Activated T-cell treated with anti-CD3 and anti-CD28 coated beads, Interleukin-2, amount 50 U/mL, for 72 hours (primary cell): ENCODE data around the gene SMAD1. TPM values are rescaled to one million over a fixed set of nuclear protein-coding genes. Genes with fewer than 3 reads are reported as not detected.
"Not testable (repeated sequence)": the region's sequence is repeated elsewhere in the genome, so short reads cannot be mapped to it uniquely, and the experiment has no call there.

Experiments
- ATAC-seq, 2 donors: fragments of 150-1000 bp; cut with Tn5 transposase; replicated peaks in 1 of 2; 2 replicates each; pipeline ENCODE4 v1.10.0; 2021; ENCODE audit warnings: moderate library complexity in 2 of 2, mild to moderate bottlenecking in 1 of 2
- DNase-seq, 2 donors: peaks; one replicate each; pipeline ENCODE4 v3.0.0; 2021 to 2022; ENCODE audit warnings: mixed read lengths in 1 of 2
- H3K27ac Mint-ChIP-seq: one replicate; pipeline ENCODE4 v1.8.0; 2022; ENCODE audit warnings: mild to moderate bottlenecking, moderate library complexity, mixed read lengths
- H3K27me3 Mint-ChIP-seq: one replicate; pipeline ENCODE4 v1.8.0; 2022; ENCODE audit warnings: low read depth, mixed read lengths
- H3K36me3 Mint-ChIP-seq, 2 donors: one replicate each; pipeline ENCODE4 v1.8.0; 2022; ENCODE audit warnings: mixed read lengths in 2 of 2, mild to moderate bottlenecking in 1 of 2; ENCODE audit not compliant: insufficient read depth in 2 of 2
- H3K4me1 Mint-ChIP-seq: one replicate; pipeline ENCODE4 v1.8.0; 2022; ENCODE audit warnings: low read depth, mixed read lengths
- H3K4me3 Mint-ChIP-seq, 2 donors: one replicate each; pipeline ENCODE4 v1.8.0; 2022; ENCODE audit warnings: mild to moderate bottlenecking in 2 of 2, mixed read lengths in 2 of 2, moderate library complexity in 2 of 2
- H3K9me3 Mint-ChIP-seq, 2 donors: one replicate each; pipeline ENCODE4 v1.8.0; 2022; ENCODE audit warnings: mixed read lengths in 2 of 2
- total RNA-seq, 2 donors: library from RNA; stranded (reverse); gene quantifications; one replicate each; pipeline ENCODE4 v1.2.3, GENCODE V29; 2022

SMAD1 gene
- total RNA-seq, 2 donors from 2014 or later = 3.1 to 9.1 TPM

DNA sequence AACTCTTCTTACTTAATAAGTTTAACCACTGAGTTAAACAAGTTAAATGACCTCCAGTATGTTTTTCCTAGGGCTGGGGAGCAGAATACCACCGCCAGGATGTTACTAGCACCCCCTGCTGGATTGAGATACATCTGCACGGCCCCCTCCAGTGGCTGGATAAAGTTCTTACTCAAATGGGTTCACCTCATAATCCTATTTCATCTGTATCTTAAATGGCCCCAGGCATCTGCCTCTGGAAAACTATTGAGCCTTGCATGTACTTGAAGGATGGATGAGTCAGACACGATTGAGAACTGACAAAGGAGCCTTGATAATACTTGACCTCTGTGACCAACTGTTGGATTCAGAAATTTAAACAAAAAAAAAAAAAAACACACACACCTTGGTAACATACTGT is 76.1 kb downstream of the SMAD1 start:
- H3K4me1 Mint-ChIP-seq = peaks cover 2% of the 10 kb centered on the region
- H3K9me3 Mint-ChIP-seq = no peaks in the 10 kb centered on the region
- H3K36me3 Mint-ChIP-seq = no peaks in the 10 kb centered on the region
- ATAC-seq (peak; percentile 74 to 80), DNase-seq (peak; percentile 48 to 59)
- H3K27ac Mint-ChIP-seq = no peak overlapping the region
- peaks cover 6% of the 10 kb centered on the region for H3K27me3 Mint-ChIP-seq
- no peak overlapping the region for H3K4me3 Mint-ChIP-seq

DNA sequence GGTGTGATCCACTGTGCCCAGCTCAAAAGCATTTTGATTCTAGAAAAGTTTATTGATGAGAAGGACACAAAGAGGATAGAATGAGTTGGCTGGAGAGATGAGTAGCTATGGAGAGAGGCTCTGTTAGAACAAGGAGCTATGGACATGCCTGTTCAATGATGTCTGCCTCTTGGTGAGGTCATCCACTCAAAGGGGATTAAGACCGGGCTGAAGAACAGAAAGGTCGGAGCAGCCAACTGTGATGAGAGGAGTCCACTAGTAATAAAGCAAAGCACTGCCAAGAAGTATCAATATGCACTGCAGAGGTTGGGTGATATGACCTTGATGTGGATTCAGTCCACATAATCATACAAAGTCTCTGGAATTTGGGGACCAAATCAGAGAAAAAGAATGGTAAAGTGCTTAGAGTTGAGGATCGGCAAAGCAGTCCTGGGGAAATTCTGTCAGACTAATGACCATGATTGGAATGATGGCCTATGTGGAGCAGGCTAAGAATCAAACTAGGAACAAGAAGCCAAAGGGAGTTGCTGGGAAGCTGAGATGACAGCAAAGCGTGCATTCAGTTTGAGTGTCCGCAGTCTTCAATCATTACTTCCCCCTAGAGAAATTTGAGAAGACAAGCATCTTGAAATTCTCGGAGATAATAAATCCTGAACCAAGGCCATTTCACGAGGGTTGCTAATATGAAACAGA is 81.8 kb downstream of the SMAD1 start:
- H3K27me3 Mint-ChIP-seq = peaks cover 41% of the 10 kb centered on the region
- H3K36me3 Mint-ChIP-seq = peaks cover 0 to 4% of the 10 kb centered on the region in 2 donors
- ATAC-seq (no peak), DNase-seq (no peak)
- no peak overlapping the region for H3K27ac Mint-ChIP-seq
- H3K9me3 Mint-ChIP-seq = no peaks in the 10 kb centered on the region
- no peaks in the 10 kb centered on the region for H3K4me1 Mint-ChIP-seq
- H3K4me3 Mint-ChIP-seq = no peak overlapping the region

GRCh38 chr4:145564540-145564939 is 82.9 kb downstream of the SMAD1 start:
- peaks cover 47% of the 10 kb centered on the region for H3K27me3 Mint-ChIP-seq

GRCh38 chr4:145565328-145565727 is 83.7 kb downstream of the SMAD1 start:
- no peak for ATAC-seq

More at GRCh38 chr4:145564540-145564939, 82.9 kb downstream of the SMAD1 start:
- Mint-ChIP-seq H3K4me1 (no peaks in the 10 kb centered on the region), H3K36me3 (peaks cover 1 to 4% of the 10 kb centered on the region in 2 donors), H3K4me3 (no peak overlapping the region), H3K9me3 (peaks cover 1 to 2% of the 10 kb centered on the region in 2 donors), H3K27ac (no peak overlapping the region)
- ATAC-seq (no peak), DNase-seq (no peak)

GRCh38 chr4:145566086-145566708 is 84.5 kb downstream of the SMAD1 start:
- no peak overlapping the region for H3K27ac Mint-ChIP-seq
- no peak overlapping the region for H3K4me3 Mint-ChIP-seq

More at GRCh38 chr4:145565328-145565727, 83.7 kb downstream of the SMAD1 start:
- H3K36me3 Mint-ChIP-seq = peaks cover 1 to 4% of the 10 kb centered on the region in 2 donors
- H3K27ac Mint-ChIP-seq = no peak overlapping the region
- H3K27me3 Mint-ChIP-seq = peaks cover 54% of the 10 kb centered on the region
- H3K9me3 Mint-ChIP-seq = peaks cover 1 to 2% of the 10 kb centered on the region in 2 donors
- no peak for DNase-seq
- no peak overlapping the region for H3K4me3 Mint-ChIP-seq
- no peaks in the 10 kb centered on the region for H3K4me1 Mint-ChIP-seq

DNA sequence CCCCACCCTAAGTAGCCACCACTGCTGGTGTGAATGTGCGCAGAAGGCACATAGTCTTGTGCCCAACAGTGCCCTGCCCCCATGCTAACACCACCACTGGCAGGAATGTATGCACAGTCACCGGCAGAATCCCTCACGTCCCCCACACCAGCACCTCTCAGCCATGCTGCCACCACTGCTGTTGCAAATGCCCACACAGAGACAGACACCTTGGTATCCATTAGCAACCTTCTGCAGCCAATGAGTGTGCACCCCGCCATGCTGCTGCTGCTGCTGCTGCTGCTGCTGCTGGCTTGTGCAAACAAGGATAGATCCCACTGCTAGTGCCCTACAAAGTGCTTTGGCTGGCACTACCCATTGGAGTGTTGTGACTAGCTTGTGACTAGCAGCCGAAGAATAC is 85.1 kb downstream of the SMAD1 start:
- no peak for ATAC-seq
- DNase-seq = no peak
- peaks cover 60% of the 10 kb centered on the region for H3K27me3 Mint-ChIP-seq
- no peak overlapping the region for H3K27ac Mint-ChIP-seq
- H3K4me3 Mint-ChIP-seq = no peak overlapping the region
- H3K36me3 Mint-ChIP-seq = peaks cover 1 to 4% of the 10 kb centered on the region in 2 donors
- H3K4me1 Mint-ChIP-seq = no peaks in the 10 kb centered on the region
- peaks cover 5 to 9% of the 10 kb centered on the region in 2 donors for H3K9me3 Mint-ChIP-seq

More at GRCh38 chr4:145566086-145566708, 84.5 kb downstream of the SMAD1 start:
- DNase-seq = no peak
- H3K27me3 Mint-ChIP-seq = peaks cover 60% of the 10 kb centered on the region
- H3K9me3 Mint-ChIP-seq = peaks cover 5 to 9% of the 10 kb centered on the region in 2 donors
- H3K36me3 Mint-ChIP-seq = peaks cover 1 to 4% of the 10 kb centered on the region in 2 donors
- H3K4me1 Mint-ChIP-seq = no peaks in the 10 kb centered on the region
- ATAC-seq = no peak

DNA sequence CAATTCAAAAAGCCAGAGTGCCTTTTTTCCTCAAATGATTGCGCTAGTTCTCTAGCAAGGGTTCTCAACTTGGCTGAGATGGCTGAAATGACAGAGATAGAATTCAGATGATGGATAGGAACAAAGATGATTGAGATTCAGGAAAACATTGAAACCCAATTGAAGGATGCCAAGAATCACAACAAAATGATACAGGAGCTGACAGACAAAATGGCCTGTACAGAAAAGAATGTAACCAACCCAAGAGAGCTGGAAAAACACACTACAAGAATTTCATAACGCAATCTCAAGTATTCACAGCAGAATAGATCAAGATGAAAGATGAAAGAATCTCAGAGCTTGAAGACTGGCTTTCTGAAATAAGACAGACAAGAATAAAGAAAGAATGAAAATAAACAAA is 85.9 kb downstream of the SMAD1 start:
- ATAC-seq (no peak), DNase-seq (no peak)
- no peaks in the 10 kb centered on the region for H3K4me1 Mint-ChIP-seq
- no peak overlapping the region for H3K4me3 Mint-ChIP-seq
- H3K9me3 Mint-ChIP-seq = peaks cover 11 to 14% of the 10 kb centered on the region in 2 donors
- H3K27ac Mint-ChIP-seq = no peak overlapping the region
- peaks cover 4 to 7% of the 10 kb centered on the region in 2 donors for H3K36me3 Mint-ChIP-seq
- H3K27me3 Mint-ChIP-seq = peaks cover 56% of the 10 kb centered on the region

DNA sequence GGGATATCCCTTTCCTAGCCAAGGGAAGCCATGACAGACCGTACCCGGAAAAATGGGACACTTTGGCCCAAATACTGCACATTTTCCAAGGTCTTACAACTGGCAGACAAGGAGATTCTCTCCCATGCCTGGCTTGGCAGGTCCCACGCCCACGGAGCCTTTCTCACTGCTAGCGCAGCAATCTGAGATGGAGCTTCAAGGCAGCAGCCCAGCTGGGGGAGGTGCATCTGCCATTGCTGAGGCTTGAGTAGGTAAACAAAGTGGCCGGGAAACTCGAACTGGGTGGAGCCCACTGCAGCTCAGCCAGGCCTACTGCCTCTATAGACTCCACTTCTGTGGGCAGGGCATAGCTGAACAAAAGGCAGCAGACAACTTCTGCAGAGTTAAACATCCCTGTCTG is 92.9 kb downstream of the SMAD1 start:
- not testable (repeated sequence) for H3K27ac Mint-ChIP-seq, H3K4me3 Mint-ChIP-seq, H3K4me1 Mint-ChIP-seq, ATAC-seq, DNase-seq, H3K36me3 Mint-ChIP-seq
- Mint-ChIP-seq H3K9me3 (peaks cover 10 to 15% of the 10 kb centered on the region in 2 donors), H3K27me3 (peaks cover 37% of the 10 kb centered on the region)

- Mint-ChIP-seq H3K4me3 (no peak overlapping the region), H3K27ac (no peak overlapping the region), H3K9me3 (peaks cover 2% of the 10 kb centered on the region in 2 donors), H3K36me3 (peaks cover 0 to 2% of the 10 kb centered on the region in 2 donors), H3K4me1 (no peaks in the 10 kb centered on the region), H3K27me3 (peaks cover 25% of the 10 kb centered on the region)
- no peak for DNase-seq
- no peak for ATAC-seq
These were observed 99.3 kb downstream of the SMAD1 start for GRCh38 chr4:145580906-145581305.

DNA sequence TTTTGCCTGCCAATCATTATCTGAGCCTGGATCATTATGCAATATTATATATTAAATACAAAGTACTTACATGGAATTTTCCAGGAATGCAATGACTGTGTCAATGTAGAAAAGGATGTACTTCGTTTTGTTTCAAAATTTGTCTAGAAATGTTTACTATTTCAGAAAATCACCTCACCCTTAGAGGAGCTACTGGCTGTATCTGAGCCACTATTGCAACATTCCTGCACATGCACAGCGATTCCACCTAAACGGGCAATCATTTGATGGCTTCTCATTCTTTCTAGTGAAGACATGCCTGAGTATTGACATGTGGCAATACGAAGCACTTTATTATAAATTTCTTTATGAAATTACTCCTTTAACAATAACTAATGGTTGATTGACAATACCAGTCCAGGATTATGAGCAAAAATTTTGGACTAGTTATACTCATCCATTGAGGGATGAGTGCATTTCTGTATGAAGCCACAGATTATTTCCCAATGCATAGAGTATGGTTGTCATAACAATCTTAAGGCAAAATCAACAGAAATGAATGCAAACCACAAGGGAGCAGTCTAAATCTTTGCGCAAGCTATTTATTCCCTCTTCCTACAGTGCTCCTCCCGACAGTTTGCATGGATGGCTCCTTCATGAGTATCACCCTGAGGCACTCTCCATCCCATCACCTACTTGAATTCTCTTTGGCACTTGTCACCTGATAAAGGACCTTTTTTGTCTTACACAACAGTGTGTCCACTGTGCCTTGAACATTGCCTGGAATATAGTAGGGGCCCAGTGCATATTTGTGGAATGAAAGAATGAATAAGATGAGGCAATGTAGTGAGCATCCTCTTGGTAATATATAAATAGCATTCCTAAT is 101.8 kb downstream of the SMAD1 start:
- H3K27ac Mint-ChIP-seq = no peak overlapping the region
- no peak for DNase-seq
- peaks cover 36% of the 10 kb centered on the region for H3K27me3 Mint-ChIP-seq
- no peaks in the 10 kb centered on the region for H3K36me3 Mint-ChIP-seq
- no peak overlapping the region for H3K4me3 Mint-ChIP-seq
- ATAC-seq = no peak
- peaks cover 2% of the 10 kb centered on the region in 2 donors for H3K9me3 Mint-ChIP-seq
- H3K4me1 Mint-ChIP-seq = no peaks in the 10 kb centered on the region

GRCh38 chr4:145587088-145587754 is 105.6 kb downstream of the SMAD1 start:
- peaks cover 0 to 3% of the 10 kb centered on the region in 2 donors for H3K9me3 Mint-ChIP-seq
- H3K4me1 Mint-ChIP-seq = no peaks in the 10 kb centered on the region
- DNase-seq (no peak), ATAC-seq (no peak)
- H3K27me3 Mint-ChIP-seq = peaks cover 22% of the 10 kb centered on the region
- no peak overlapping the region for H3K4me3 Mint-ChIP-seq
- peaks cover 0 to 2% of the 10 kb centered on the region in 2 donors for H3K36me3 Mint-ChIP-seq
- no peak overlapping the region for H3K27ac Mint-ChIP-seq

DNA sequence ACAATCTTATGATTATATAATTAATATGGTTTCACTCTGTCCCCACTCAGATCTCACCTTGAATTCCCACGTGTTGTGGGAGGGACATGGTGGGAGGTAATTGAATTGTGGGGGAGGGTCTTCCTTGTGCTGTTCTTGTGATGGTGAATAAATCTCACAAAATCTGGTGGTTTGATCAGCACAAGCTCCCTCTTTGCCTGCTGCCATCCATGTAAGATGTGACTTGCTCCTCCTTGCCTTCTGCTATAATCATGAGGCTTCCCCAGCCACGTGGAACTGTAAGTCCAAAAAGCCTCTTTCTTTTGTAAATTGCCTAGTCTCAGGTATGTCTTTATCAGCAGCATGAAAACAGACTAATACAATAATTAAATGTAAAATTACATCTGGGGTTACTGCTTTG is 107.7 kb downstream of the SMAD1 start:
- not testable (repeated sequence) for DNase-seq, H3K36me3 Mint-ChIP-seq, H3K9me3 Mint-ChIP-seq, H3K4me3 Mint-ChIP-seq, H3K4me1 Mint-ChIP-seq, ATAC-seq, H3K27ac Mint-ChIP-seq
- H3K27me3 Mint-ChIP-seq = peaks cover 30% of the 10 kb centered on the region
